ENCODE measurements around the gene CCDC92.
"Not testable (repeated sequence)": the region's sequence is repeated elsewhere in the genome, so short reads cannot be mapped to it uniquely, and the experiment has no call there.

The CCDC92 gene

GRCh38 chr12:123935956-123936355 lies 36.7 kb downstream of the CCDC92 start:
- no peak for DNase-seq

- DNase-seq = no peak
Measured at GRCh38 chr12:123934829-123935228, 37.8 kb downstream of the CCDC92 start.

- DNase-seq = no peak
Measured at GRCh38 chr12:123934016-123934620, 38.5 kb downstream of the CCDC92 start.

- DNase-seq = no peak
Measured at GRCh38 chr12:123933214-123933613, 39.4 kb downstream of the CCDC92 start.

- no peak for DNase-seq
Measured at GRCh38 chr12:123931686-123932321, 40.8 kb downstream of the CCDC92 start.

- DNase-seq = no peak
Measured at GRCh38 chr12:123929946-123930583, 42.6 kb downstream of the CCDC92 start.

GRCh38 chr12:123928897-123929296 lies 43.7 kb downstream of the CCDC92 start:
- no peak for DNase-seq

- no peak for DNase-seq
Measured at GRCh38 chr12:123928274-123928865, 44.3 kb downstream of the CCDC92 start.

- no peak for DNase-seq
Measured at GRCh38 chr12:123924539-123924938, 48.1 kb downstream of the CCDC92 start.

GRCh38 chr12:123923927-123924326 lies 48.7 kb downstream of the CCDC92 start:
- no peak for DNase-seq

GRCh38 chr12:123923038-123923437 lies 49.6 kb downstream of the CCDC92 start:
- no peak for DNase-seq

GRCh38 chr12:123919980-123920360 lies 52.7 kb downstream of the CCDC92 start:
- DNase-seq = no peak

GRCh38 chr12:123917337-123917850 lies 55.2 kb downstream of the CCDC92 start:
- DNase-seq = no peak

- DNase-seq = peak in 2 of 4 experiments; percentile 26 to 36
Measured at GRCh38 chr12:123916729-123917128, 55.9 kb downstream of the CCDC92 start.

GRCh38 chr12:123914726-123915333 lies 57.8 kb downstream of the CCDC92 start:
- no peak for DNase-seq

- no peak for DNase-seq
Measured at GRCh38 chr12:123912415-123913380, 59.9 kb downstream of the CCDC92 start.

GRCh38 chr12:123911672-123912409 lies 60.8 kb downstream of the CCDC92 start:
- DNase-seq = not testable (repeated sequence)

- no peak for DNase-seq
Measured at GRCh38 chr12:123910761-123911193, 61.9 kb downstream of the CCDC92 start.

GRCh38 chr12:123910057-123910456 lies 62.6 kb downstream of the CCDC92 start:
- no peak for DNase-seq

GRCh38 chr12:123908884-123909725 lies 63.5 kb downstream of the CCDC92 start:
- DNase-seq = no peak

Measured in activated CD4-positive, CD25-positive, alpha-beta regulatory T cell (primary cell).